ENCODE measurements around the gene ELOVL4. TPM values are rescaled to one million over a fixed set of nuclear protein-coding genes. Genes with fewer than 3 reads are reported as not detected.
A peak's percentile ranks its signal among the peaks of the same experiment; 100 is the strongest.

Gene ELOVL4
- total RNA-seq, 1 donor from 2014 or later: 2.9 TPM

DNA sequence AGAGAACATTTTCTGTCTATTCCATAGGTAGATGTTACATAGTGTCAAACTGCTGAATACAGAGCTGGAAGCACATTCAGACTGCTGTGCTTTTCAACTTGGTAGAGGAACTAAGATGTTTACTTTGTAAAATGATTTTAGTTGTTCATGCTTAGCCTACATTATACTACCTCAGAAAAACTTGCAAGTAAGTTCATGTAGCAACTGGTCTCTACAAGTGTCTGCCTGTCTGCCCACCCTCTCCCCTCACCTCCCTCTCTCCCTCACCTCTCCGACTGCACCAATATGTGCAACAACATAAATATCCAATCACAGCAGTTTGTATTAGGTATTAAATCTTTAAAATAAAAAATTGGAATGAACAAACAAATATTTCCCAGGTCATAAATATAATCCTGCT is 25.3 kb downstream of the ELOVL4 start:
- Histone ChIP-seq H3K4me1 (no peaks in the 10 kb centered on the region), H3K4me3 (no peak overlapping the region), H3K9me3 (no peaks in the 10 kb centered on the region), H3K27me3 (no peaks in the 10 kb centered on the region), H3K27ac (no peak overlapping the region), H3K36me3 (no peaks in the 10 kb centered on the region)
- intact Hi-C loops (cut with DNase I): no loop called here
- TF ChIP-seq, protein P1, sequence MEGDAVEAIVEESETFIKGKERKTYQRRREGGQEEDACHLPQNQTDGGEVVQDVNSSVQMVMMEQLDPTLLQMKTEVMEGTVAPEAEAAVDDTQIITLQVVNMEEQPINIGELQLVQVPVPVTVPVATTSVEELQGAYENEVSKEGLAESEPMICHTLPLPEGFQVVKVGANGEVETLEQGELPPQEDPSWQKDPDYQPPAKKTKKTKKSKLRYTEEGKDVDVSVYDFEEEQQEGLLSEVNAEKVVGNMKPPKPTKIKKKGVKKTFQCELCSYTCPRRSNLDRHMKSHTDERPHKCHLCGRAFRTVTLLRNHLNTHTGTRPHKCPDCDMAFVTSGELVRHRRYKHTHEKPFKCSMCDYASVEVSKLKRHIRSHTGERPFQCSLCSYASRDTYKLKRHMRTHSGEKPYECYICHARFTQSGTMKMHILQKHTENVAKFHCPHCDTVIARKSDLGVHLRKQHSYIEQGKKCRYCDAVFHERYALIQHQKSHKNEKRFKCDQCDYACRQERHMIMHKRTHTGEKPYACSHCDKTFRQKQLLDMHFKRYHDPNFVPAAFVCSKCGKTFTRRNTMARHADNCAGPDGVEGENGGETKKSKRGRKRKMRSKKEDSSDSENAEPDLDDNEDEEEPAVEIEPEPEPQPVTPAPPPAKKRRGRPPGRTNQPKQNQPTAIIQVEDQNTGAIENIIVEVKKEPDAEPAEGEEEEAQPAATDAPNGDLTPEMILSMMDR (IDR thresholded peaks at IDR 0.05): no peak
- no peak for TF ChIP-seq POLR2AphosphoS5 (IDR thresholded peaks at IDR 0.05; ENCODE audit: insufficient read depth in 1 of 2, low read depth in 1 of 2)
- TF ChIP-seq POLR2A (IDR thresholded peaks at IDR 0.05): no peak
- DNase-seq (ENCODE audit: extremely low spot score in 2 of 2): no peak

DNA sequence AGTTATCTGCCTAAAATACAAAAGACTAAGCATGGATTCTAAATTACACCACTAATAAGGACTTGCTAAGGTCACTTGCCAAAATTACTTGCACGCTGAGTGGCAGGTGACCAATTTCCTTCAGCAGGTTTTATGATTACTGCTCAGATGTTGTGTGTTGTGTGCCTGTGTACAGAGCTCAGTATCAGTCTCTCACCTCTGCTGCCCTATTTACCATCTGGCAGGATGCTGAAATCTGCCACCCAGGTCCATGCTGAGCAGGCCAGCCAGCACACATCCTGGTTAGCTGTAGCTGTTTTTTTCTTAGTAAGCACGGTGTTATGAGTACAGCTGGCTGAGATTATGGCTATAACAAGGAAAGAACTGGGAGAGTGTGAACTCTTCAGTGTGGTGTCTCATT is 34.0 kb downstream of the ELOVL4 start:
- TF ChIP-seq POLR2A (IDR thresholded peaks at IDR 0.05) (no peak), POLR2AphosphoS5 (IDR thresholded peaks at IDR 0.05; ENCODE audit: insufficient read depth in 1 of 2, low read depth in 1 of 2) (no peak)
- TF ChIP-seq, protein P1 (IDR thresholded peaks at IDR 0.05): no peak

DNA sequence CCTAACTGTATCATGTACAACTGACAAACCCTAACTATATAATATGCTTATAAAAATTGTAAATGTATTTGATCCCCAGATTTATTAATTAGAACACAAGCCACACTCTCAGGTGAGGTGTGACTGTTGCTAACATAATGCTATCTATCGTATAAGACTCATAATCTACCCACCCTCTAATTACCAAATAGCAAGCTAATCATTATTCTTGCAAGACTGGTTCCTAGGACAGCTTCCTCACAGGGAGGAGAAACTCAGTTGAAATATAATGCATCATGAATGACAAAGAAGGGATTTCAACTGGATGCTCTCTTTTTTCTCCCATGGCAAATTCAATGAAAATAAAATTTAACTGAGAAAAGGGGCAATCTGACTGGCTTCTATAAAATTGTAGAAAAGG is 35.4 kb downstream of the ELOVL4 start:
- Histone ChIP-seq H3K27me3 (no peaks in the 10 kb centered on the region), H3K27ac (no peak overlapping the region), H3K4me3 (no peak overlapping the region), H3K4me1 (no peaks in the 10 kb centered on the region), H3K36me3 (peaks cover 0 to 3% of the 10 kb centered on the region in 2 donors), H3K9me3 (no peaks in the 10 kb centered on the region)
- TF ChIP-seq POLR2AphosphoS5 (IDR thresholded peaks at IDR 0.05; ENCODE audit: insufficient read depth in 1 of 2, low read depth in 1 of 2): peak in 1 of 2 donors; percentile 27
- TF ChIP-seq POLR2A (IDR thresholded peaks at IDR 0.05): no peak
- TF ChIP-seq, protein P1 (IDR thresholded peaks at IDR 0.05): no peak
- no peak for DNase-seq (ENCODE audit: extremely low spot score in 2 of 2)
- intact Hi-C loops (cut with DNase I): no loop called here

More for the DNA sequence above, 34.0 kb downstream of the ELOVL4 start:
- H3K4me3 ChIP-seq: no peak overlapping the region
- no peaks in the 10 kb centered on the region for H3K27me3 ChIP-seq
- H3K9me3 ChIP-seq: no peaks in the 10 kb centered on the region
- intact Hi-C loops (cut with DNase I): no loop called here
- DNase-seq (ENCODE audit: extremely low spot score in 2 of 2): no peak
- no peaks in the 10 kb centered on the region for H3K4me1 ChIP-seq
- no peak overlapping the region for H3K27ac ChIP-seq
- H3K36me3 ChIP-seq: peaks cover 0 to 3% of the 10 kb centered on the region in 2 donors

DNA sequence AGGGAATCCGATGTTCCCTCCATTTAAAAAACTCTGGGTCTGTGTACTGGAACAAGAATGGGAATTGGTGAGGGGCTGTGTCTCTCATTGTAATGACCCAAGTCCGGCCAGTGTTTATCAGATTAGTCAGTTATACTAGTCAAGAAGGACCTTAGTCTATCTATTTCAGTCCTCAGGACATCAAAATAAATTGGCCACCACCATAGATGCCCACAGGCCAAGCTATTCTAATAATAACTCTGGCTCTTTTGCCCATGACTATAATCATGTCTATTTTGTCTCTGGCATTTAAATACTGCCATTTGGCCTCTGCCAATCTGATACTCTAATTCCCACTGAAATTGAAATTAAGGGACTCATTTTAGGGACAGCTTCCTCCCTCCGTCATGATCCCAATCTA is 37.8 kb downstream of the ELOVL4 start:
- no peak for TF ChIP-seq POLR2A (IDR thresholded peaks at IDR 0.05)
- no peak overlapping the region for H3K4me3 ChIP-seq

DNA sequence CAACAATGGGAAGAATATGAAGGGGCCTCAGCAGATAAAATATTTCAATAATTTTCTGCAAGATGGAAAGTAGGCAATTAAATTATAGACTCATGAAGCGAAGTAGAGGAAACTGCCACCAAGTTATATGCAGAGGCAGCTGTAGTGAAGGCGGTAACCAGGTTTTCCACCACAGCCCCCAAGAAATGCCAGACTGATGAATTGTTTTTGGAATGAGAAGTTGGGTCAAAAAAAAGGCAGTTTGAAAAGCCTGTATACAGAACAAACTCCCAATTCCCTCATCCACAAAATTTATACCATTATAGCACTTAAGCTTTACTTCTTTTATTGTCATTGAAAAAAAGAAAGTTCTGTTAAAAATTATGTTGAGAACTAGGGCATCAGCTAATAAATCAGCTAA is 45.3 kb downstream of the ELOVL4 start:
- Histone ChIP-seq H3K27ac (no peak overlapping the region), H3K4me1 (no peaks in the 10 kb centered on the region), H3K36me3 (no peaks in the 10 kb centered on the region), H3K27me3 (no peaks in the 10 kb centered on the region), H3K9me3 (no peaks in the 10 kb centered on the region), H3K4me3 (no peak overlapping the region)
- no peak for DNase-seq (ENCODE audit: extremely low spot score in 2 of 2)
- TF ChIP-seq, protein P1 (IDR thresholded peaks at IDR 0.05): no peak
- TF ChIP-seq POLR2A (IDR thresholded peaks at IDR 0.05) (no peak), POLR2AphosphoS5 (IDR thresholded peaks at IDR 0.05; ENCODE audit: insufficient read depth in 1 of 2, low read depth in 1 of 2) (no peak)
- intact Hi-C loops (cut with DNase I): no loop called here

More for the DNA sequence above, 37.8 kb downstream of the ELOVL4 start:
- no peaks in the 10 kb centered on the region for H3K36me3 ChIP-seq
- H3K9me3 ChIP-seq: no peaks in the 10 kb centered on the region
- H3K27me3 ChIP-seq: no peaks in the 10 kb centered on the region
- H3K27ac ChIP-seq: no peak overlapping the region
- DNase-seq (ENCODE audit: extremely low spot score in 2 of 2): no peak
- intact Hi-C loops (cut with DNase I): no loop called here
- no peaks in the 10 kb centered on the region for H3K4me1 ChIP-seq

Measured in vagina (tissue), 2 donors.